K562 (cell line): Measurements from ENCODE around the gene HYAL3. TPM values are rescaled to one million over a fixed set of nuclear protein-coding genes. Genes with fewer than 3 reads are reported as not detected.

Experiments
- ATAC-seq: fragments of 200-7000 bp; cut with Tn5 transposase; 3 replicates; pipeline ENCODE4 v1.9.1; 2020; ENCODE audit warnings: moderate library complexity
- BruUV-seq: library from RNA; stranded (reverse); fragments of 400-500 nt; replicated peaks from 2 replicates; lab custom pipeline; 2021; lab: Mats Ljungman, UMichigan
- CTCF ChIA-PET: fragments of 300-600 bp; formaldehyde crosslinking; extraction: SDS; loops from one replicate; lab custom pipeline; 2021; ENCODE audit warnings: low intra/inter-chr PET ratio; lab: Yijun Ruan, JAX
- POLR2A ChIA-PET: fragments of 300-600, 350-650 bp; sonication (Branson Sonifier 250); formaldehyde crosslinking; extraction: SDS; loops from one replicate; lab custom pipeline; 2021; ENCODE audit warnings: antibody characterized with exemption, inconsistent platforms; lab: Yijun Ruan, JAX
- DNase-seq, 4 experiments: peaks; one replicate each; pipeline versions ENCODE4 v3.0.0 to v3.0.0-alpha.2; 2011 to 2018; ENCODE audit warnings: low spot score in 3 of 4, mixed read lengths in 3 of 4; ENCODE audit errors: extremely low read depth in 1 of 4
- FAIRE-seq: peaks from 2 replicates; lab custom pipeline; 2011; peaks lifted over from hg19 to GRCh38; lab: Jason Lieb, UNC
- H2AFZ ChIP-seq: 2 replicates; pipeline ENCODE4 v1.6.0; 2011; ENCODE audit warnings: low read depth, low read length, control low read depth, inconsistent platforms
- H3K27ac ChIP-seq: fragments of 200-600 bp; 3 replicates; pipeline ENCODE4 v1.8.0; 2011; ENCODE audit warnings: low read depth, mild to moderate bottlenecking, control low read depth, inconsistent platforms, low read length, moderate library complexity, mixed read lengths; ENCODE audit errors: extremely low read depth
- H3K27me3 ChIP-seq, 2 experiments: fragments of 300-600 bp in 1 of 2; 2 replicates in 1 of 2; 3 replicates in 1 of 2; pipeline versions ENCODE4 v1.6.0 to v1.8.0; 2011; ENCODE audit warnings: inconsistent platforms in 2 of 2, low read length in 2 of 2, mild to moderate bottlenecking in 1 of 2, mixed read lengths in 1 of 2, moderate library complexity in 1 of 2; ENCODE audit not compliant: control insufficient read depth in 2 of 2, insufficient read depth in 2 of 2
- H3K36me3 ChIP-seq: fragments of 300-600 bp; 3 replicates; pipeline ENCODE4 v1.8.0; 2011; ENCODE audit warnings: mild to moderate bottlenecking, low read length, inconsistent platforms; ENCODE audit not compliant: control insufficient read depth, insufficient read depth
- H3K4me1 ChIP-seq, 2 experiments: fragments of 200-600 bp in 1 of 2; replicated peaks in 1 of 2; 2 replicates in 1 of 2; 3 replicates in 1 of 2; pipeline versions ENCODE4 v1.5.1 to v1.8.0; 2011; ENCODE audit warnings: inconsistent platforms in 2 of 2, low read length in 2 of 2, mild to moderate bottlenecking in 1 of 2, mixed read lengths in 1 of 2, moderate library complexity in 1 of 2; ENCODE audit not compliant: control insufficient read depth in 2 of 2, insufficient read depth in 2 of 2
- H3K4me2 ChIP-seq: 2 replicates; pipeline ENCODE4 v1.6.1; 2011; ENCODE audit warnings: low read length, control low read depth, inconsistent platforms, mixed read lengths; ENCODE audit not compliant: insufficient read depth
- H3K4me3 ChIP-seq: fragments of 200-600 bp; sonication (generic), shearing (Covaris generic); 2 replicates; pipeline ENCODE4 v1.5.1; 2016; ENCODE audit warnings: control low read depth, inconsistent platforms
- H3K79me2 ChIP-seq: fragments of 200-600 bp; 3 replicates; pipeline ENCODE4 v1.8.0; 2011; ENCODE audit warnings: low read length, inconsistent platforms; ENCODE audit not compliant: control insufficient read depth, insufficient read depth
- H3K9ac ChIP-seq, 2 experiments: 2 replicates each; pipeline versions ENCODE4 v1.6.0 to v1.6.1; 2011; ENCODE audit warnings: low read depth in 2 of 2, low read length in 2 of 2, control low read depth in 1 of 2, inconsistent platforms in 1 of 2, mild to moderate bottlenecking in 1 of 2, mixed read lengths in 1 of 2; ENCODE audit not compliant: insufficient read depth in 1 of 2
- H3K9me1 ChIP-seq: one replicate; pipeline ENCODE4 v1.6.0; 2011; ENCODE audit warnings: inconsistent platforms, mild to moderate bottlenecking, low read length, moderate library complexity; ENCODE audit not compliant: control insufficient read depth, insufficient read depth
- H3K9me3 ChIP-seq: replicated peaks from 2 replicates; pipeline ENCODE4 v1.5.1; 2011; ENCODE audit warnings: low read depth, low read length, inconsistent platforms; ENCODE audit not compliant: control insufficient read depth, insufficient read depth
- H4K20me1 ChIP-seq: replicated peaks from 2 replicates; pipeline ENCODE4 v1.6.1; 2011; ENCODE audit warnings: low read length, inconsistent platforms, mixed read lengths; ENCODE audit not compliant: control insufficient read depth, insufficient read depth
- CBX2 ChIP-seq: fragments of 200-600 bp; sonication (generic); IDR thresholded peaks from one replicate; pipeline ENCODE4 v1.6.1; 2012; ENCODE audit warnings: mild to moderate bottlenecking, low read length, inconsistent platforms; ENCODE audit not compliant: insufficient read depth, poor library complexity, severe bottlenecking
- CC2D1A ChIP-seq: fragments of 450-650 bp; IDR thresholded peaks from 2 replicates; pipeline ENCODE4 v1.6.1; 2017; ENCODE audit warnings: mild to moderate bottlenecking
- GATA2 ChIP-seq: sonication (generic); formaldehyde crosslinking; IDR thresholded peaks from 2 replicates; pipeline ENCODE4 v1.4.0; 2020; ENCODE audit warnings: mild to moderate bottlenecking, missing genetic modification reagents
- HDAC8 ChIP-seq: fragments of 450-650 bp; IDR thresholded peaks from 2 replicates; pipeline ENCODE4 v1.6.1; 2016; ENCODE audit warnings: mild to moderate bottlenecking, missing genetic modification characterization, moderate library complexity, missing compliant biosample characterization
- HEY1 ChIP-seq: fragments of 250-450 bp; sonication (Bioruptor Pico); IDR thresholded peaks from 2 replicates; pipeline ENCODE4 v1.5.0; 2020; ENCODE audit warnings: mild to moderate bottlenecking, moderate library complexity, borderline replicate concordance
- HMGXB4 ChIP-seq: sonication (generic); formaldehyde crosslinking; IDR thresholded peaks from 2 replicates; pipeline ENCODE4 v1.8.1; 2023; ENCODE audit warnings: mild to moderate bottlenecking, missing genetic modification reagents
- MXI1 ChIP-seq: IDR thresholded peaks from 2 replicates; pipeline ENCODE4 v1.6.1; 2011; ENCODE audit warnings: low read depth, mild to moderate bottlenecking, improper control_type of control experiment, low read length
- MYNN ChIP-seq, 2 experiments: sonication (generic); formaldehyde crosslinking in 1 of 2; IDR thresholded peaks; 2 replicates each; pipeline versions ENCODE4 v1.5.0 to v1.6.1; 2016 to 2020; ENCODE audit warnings: antibody characterized with exemption in 1 of 2, missing genetic modification reagents in 1 of 2
- NCOR1 ChIP-seq: fragments of 450-650 bp; IDR thresholded peaks from 2 replicates; pipeline ENCODE4 v1.6.1; 2016; ENCODE audit warnings: mild to moderate bottlenecking, moderate library complexity
- NFIX ChIP-seq: fragments of 250-450 bp; sonication (Bioruptor Pico); IDR thresholded peaks from 2 replicates; pipeline ENCODE4 v1.4.0; 2020; ENCODE audit warnings: low read depth, mild to moderate bottlenecking, moderate library complexity
- RAD51 ChIP-seq: fragments of 450-650 bp; IDR thresholded peaks from 2 replicates; pipeline ENCODE4 v1.7.1; 2016; ENCODE audit warnings: low read depth, mild to moderate bottlenecking, borderline replicate concordance
- TFAP4 ChIP-seq: sonication (generic); formaldehyde crosslinking; IDR thresholded peaks from 2 replicates; pipeline ENCODE4 v1.8.0; 2022; ENCODE audit warnings: missing genetic modification reagents, mild to moderate bottlenecking, moderate library complexity, borderline replicate concordance
- TOE1 ChIP-seq, 2 experiments: fragments of 450-650 bp in 1 of 2; sonication (generic) in 1 of 2; formaldehyde crosslinking in 1 of 2; IDR thresholded peaks; 2 replicates each; pipeline versions ENCODE4 v1.7.1 to v1.8.0; 2016 to 2022; ENCODE audit warnings: borderline replicate concordance in 2 of 2, mild to moderate bottlenecking in 2 of 2, antibody characterized with exemption in 1 of 2, inconsistent platforms in 1 of 2, low read depth in 1 of 2, missing genetic modification reagents in 1 of 2, moderate library complexity in 1 of 2
- ZNF24 ChIP-seq: fragments of 450-650 bp; IDR thresholded peaks from 2 replicates; pipeline ENCODE4 v1.6.1; 2016
- ZNF263 ChIP-seq: sonication (generic); formaldehyde crosslinking; IDR thresholded peaks from 2 replicates; pipeline ENCODE4 v1.8.0; 2022; ENCODE audit warnings: mild to moderate bottlenecking, missing genetic modification reagents, borderline replicate concordance
- ZNF639 ChIP-seq, 2 experiments: fragments of 200-800 bp in 1 of 2; sonication (Bioruptor generic) in 1 of 2; sonication (generic) in 1 of 2; formaldehyde crosslinking in 1 of 2; IDR thresholded peaks in 1 of 2; conservative IDR thresholded peaks in 1 of 2; 2 replicates each; pipeline versions ENCODE4 v1.5.0 to v1.6.1; 2016 to 2020; ENCODE audit warnings: missing compliant biosample characterization in 1 of 2, missing genetic modification characterization in 1 of 2, missing genetic modification reagents in 1 of 2
- WGBS: fragments of 100-300 bp; shearing (Covaris generic); methylation state at CpG from one replicate; pipeline ENCODE4 v1.1.6; 2016; ENCODE audit warnings: low coverage, mixed read lengths; ENCODE audit not compliant: insufficient coverage; ENCODE audit errors: missing lambda C conversion rate; 5-methylcytosine and 5-hydroxymethylcytosine counted together
- in situ Hi-C: fragments of 300-500 bp; cut with MboI; formaldehyde crosslinking; loops from 4 replicates; pipeline ENCODE4 v1.15.0; 2018; ENCODE audit warnings: inconsistent platforms, mixed read lengths
- intact Hi-C: fragments of 100-400 bp; cut with micrococcal nuclease; formaldehyde crosslinking; loops from 2 replicates; pipeline ENCODE4 v1.14.2; 2022
- polyA plus RNA-seq, 8 experiments: library from polyadenylated mRNA; depleted of rRNA in 4 of 8; stranded (reverse) in 5 of 8; unstranded in 3 of 8; fragments of >200 nt; fragmentation: Nextera tagmentation in 2 of 8; fragmentation: Illumina TruSeq in 1 of 8; extraction: Ambion mirVana in 2 of 8; extraction: Trizol in 1 of 8; gene quantifications; 2 replicates each; pipeline versions ENCODE4 v1.2.1 to v1.2.3, GENCODE V29; 2011 to 2014; ENCODE audit warnings: inconsistent platforms in 1 of 8, missing spikeins in 1 of 8
- total RNA-seq, 7 experiments: library from RNA; depleted of rRNA in 6 of 7; stranded (reverse); fragments of >200 nt in 6 of 7; fragmentation: Illumina TruSeq in 2 of 7; extraction: Trizol in 2 of 7; gene quantifications; 2 replicates each; pipeline versions ENCODE4 v1.2.1 to v1.2.3, GENCODE V29; 2011 to 2021; ENCODE audit warnings: low replicate concordance in 1 of 7

Gene HYAL3
- total and polyA plus RNA-seq, 9 of the 15 experiments (the other 6 are each of a cell fraction or from before 2014, with no cell fraction given), result 0.38 to 9.1 (median 6.8) TPM

GRCh38 chr3:50316657-50317242 is 17.5 kb upstream of the HYAL3 start (continued):
- TF ChIP-seq MYNN (IDR thresholded peaks at IDR 0.05) (0 out of 2 replicates have a peak, but pooled peaks have one; percentile 22), MYNN (CRISPR knock-in tag; IDR thresholded peaks at IDR 0.05) (no peak), TFAP4 (CRISPR knock-in tag) (peak; percentile 67; the same call in 1 of the 2 replicates)

- Histone ChIP-seq H3K4me3 (no peak overlapping the region), H3K4me2 (no peak overlapping the region), H2AFZ (no peak overlapping the region), H3K4me1 (peaks cover 15 to 36% of the 10 kb centered on the region in 2 experiments), H4K20me1 (no peaks in the 10 kb centered on the region), H3K9me1 (no peaks in the 10 kb centered on the region), H3K27me3 (no peaks in the 10 kb centered on the region), H3K79me2 (peaks cover 11% of the 10 kb centered on the region; the same call in 2 of the 3 replicates), H3K27ac (no peak overlapping the region), H3K9me3 (no peaks in the 10 kb centered on the region), H3K36me3 (peaks cover 20% of the 10 kb centered on the region; the same call in 2 of the 3 replicates), H3K9ac (no peak overlapping the region)
- no TSS peak for BruUV-seq
- in situ Hi-C loops, result no loop called here
- 77% methylated on average over 2 of the region's 4 CpGs for WGBS
- DNase-seq (no peak), FAIRE-seq (no peak)
- CTCF ChIA-PET, result no interaction called here
- TF ChIP-seq GATA2 (CRISPR knock-in tag) (no peak), NCOR1 (no peak), HEY1 (CRISPR knock-in tag) (no peak), ZNF639 (CRISPR knock-in tag; conservative IDR thresholded peaks at IDR 0.05 in 1 of 2, IDR thresholded peaks at IDR 0.05 in 1 of 2) (no peak), RAD51 (no peak), ZNF263 (CRISPR knock-in tag) (no peak), NFIX (CRISPR knock-in tag) (no peak), HDAC8 (no peak), MXI1 (no peak), ZNF24 (no peak), TOE1 (IDR thresholded peaks at IDR 0.05; ENCODE audit: borderline replicate concordance) (no peak), TOE1 (CRISPR knock-in tag; IDR thresholded peaks at IDR 0.05; ENCODE audit: borderline replicate concordance, low read depth) (no peak), CBX2 (no peak), CC2D1A (no peak), HMGXB4 (CRISPR knock-in tag) (no peak)
- TF ChIP-seq, all 486 proteins: peak for 0
- no peak for ATAC-seq
- POLR2A ChIA-PET, result interaction anchor here (0.6 to 1.4 kb wide), 6 partner anchors 12 to 215 kb away, joined by 3 to 6 read pairs (median 3); partner anchors contain the start of genes HYAL1, HYAL3 and NAA80
- intact Hi-C loops, result no loop called here
These were observed 15.6 kb upstream of the HYAL3 start for GRCh38 chr3:50314816-50315215.
